Kidney capillary endothelial cell (primary cell): Measurements from ENCODE around the gene CEBPG.
A peak's percentile ranks its signal among the peaks of the same experiment; 100 is the strongest.

ENCODE experiments used
- DNase-seq: peaks from one replicate; pipeline ENCODE4 v3.0.0-alpha.2; 2018; ENCODE audit warnings: low spot score

CEBPG gene

DNA sequence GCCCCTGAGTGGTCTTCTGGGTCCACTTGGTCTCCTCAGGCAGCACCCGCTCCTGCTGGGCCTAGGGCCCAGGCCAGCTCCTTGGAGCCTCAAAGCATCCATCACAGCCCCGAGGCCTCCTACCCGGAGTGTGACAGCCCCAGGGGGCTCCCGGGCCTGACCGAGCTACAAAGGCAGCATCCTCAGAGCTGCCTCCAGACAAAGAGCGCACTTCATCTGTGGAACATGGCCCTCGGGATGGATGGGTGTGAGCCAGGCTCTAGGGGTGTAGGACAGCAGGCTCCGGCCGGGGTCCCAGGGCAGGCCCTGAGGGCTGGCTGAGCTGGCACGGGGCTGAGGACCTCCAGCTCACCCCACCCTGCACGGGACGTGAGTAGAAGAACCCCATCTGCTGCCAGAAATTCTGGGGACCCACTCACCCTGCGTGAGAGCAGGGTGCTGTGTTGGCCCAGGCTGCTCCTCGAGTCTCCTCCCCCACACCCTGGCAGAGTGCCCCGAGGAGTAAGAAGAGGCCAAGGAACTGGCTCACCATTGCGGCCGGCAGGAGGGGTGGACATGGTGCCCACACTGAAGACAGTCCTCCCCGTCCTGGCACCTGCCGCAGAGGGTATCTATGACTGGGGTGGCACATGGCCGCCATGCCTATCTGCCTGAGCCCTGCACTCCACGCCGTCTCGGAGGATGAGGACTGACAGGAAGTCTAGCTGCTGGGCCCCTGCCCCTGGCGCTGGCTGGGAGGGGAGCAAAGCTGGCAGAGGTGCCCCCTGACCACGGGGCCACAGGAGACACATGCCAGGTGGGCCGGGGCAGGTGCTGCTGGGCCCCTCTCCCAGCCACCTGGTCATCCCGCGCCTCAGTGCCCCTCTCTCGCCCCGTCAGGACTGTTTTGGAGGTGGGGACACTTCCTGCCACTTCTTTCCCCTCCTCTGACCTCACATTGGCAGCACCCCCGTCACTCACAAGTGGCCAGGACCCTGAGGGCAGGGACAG is 22.3 kb downstream of the CEBPG start:
- DNase-seq, result no peak

DNA sequence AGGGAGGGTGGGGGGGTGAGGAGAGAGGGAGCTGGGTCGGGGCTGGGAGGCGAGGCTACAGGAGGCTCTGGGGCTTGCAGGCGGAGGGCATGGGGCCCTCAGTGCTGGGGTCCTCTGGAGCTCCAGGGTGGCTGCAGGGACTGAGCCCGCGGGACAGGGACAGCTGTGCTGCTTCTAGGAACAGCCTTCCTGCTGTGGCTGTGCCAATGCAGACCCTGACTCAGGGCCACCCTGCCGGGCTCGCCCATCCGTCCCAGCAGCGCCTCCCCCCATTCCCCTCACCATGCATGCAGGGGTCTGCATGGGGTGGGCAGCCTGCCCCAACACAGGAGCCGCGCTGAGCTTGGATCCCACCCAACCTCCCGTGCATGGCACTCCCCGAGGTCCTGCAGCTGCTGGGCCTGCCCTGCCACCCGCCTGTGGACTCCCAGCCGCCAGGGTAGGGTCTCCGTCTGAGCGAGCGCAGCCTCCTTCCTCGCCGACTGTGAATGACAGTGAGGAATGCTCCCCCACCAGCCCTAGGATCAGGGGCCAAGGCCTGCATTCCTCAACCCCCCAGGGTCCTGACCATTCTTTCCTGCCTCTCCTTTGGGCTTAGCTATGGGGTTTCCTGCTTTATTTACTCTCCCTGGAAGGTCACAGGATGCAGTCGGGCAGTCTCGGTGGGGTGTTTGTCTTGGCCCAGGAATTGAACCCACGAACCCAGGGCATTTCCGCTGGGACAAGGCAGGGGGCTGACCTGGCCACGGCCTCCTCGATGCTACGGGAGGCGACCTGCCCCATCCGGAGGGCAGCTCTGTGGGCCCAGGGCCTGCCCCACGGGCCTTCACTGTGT is 23.4 kb downstream of the CEBPG start:
- DNase-seq, result peak; percentile 82

DNA sequence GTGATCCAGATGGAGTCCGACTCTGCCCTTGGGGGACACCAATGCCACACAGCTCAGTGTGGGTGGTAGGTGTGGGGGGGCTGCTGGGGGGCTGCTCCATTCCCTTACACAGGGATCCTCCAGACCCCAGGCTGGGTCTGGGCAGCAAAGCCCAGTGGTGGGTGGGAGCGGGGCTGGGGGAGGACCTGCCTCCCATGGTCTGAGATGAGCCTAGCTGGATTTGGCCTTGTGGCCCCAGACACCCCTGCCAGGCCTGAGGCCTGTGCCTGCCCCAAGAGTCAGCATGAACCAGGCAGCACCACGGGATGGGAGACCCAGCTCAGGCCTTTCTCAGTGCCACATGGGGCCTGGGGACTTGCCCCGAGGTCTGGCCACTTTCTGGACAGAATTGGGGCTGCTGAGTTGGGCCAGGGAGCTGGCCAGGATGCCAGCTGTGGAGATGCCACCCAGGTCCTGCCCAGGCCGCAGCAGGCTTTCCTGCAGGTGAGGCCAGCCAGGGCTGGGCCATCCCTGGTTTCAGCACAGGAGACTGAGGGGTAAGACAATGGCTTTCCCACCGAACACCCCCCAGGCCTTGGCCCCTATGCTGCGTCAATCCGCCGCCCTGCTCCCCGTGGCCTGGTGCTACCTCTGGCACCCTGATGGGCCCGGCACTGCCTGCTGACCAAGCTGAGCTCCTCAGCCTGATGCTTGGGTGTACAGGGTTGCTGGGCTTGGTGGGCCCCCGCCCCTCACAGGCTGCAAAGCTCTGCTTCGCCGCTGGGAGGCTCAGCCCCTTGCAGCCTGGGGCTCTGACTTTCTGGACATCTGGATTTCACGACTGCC is 24.2 kb downstream of the CEBPG start:
- DNase-seq, result no peak

DNA sequence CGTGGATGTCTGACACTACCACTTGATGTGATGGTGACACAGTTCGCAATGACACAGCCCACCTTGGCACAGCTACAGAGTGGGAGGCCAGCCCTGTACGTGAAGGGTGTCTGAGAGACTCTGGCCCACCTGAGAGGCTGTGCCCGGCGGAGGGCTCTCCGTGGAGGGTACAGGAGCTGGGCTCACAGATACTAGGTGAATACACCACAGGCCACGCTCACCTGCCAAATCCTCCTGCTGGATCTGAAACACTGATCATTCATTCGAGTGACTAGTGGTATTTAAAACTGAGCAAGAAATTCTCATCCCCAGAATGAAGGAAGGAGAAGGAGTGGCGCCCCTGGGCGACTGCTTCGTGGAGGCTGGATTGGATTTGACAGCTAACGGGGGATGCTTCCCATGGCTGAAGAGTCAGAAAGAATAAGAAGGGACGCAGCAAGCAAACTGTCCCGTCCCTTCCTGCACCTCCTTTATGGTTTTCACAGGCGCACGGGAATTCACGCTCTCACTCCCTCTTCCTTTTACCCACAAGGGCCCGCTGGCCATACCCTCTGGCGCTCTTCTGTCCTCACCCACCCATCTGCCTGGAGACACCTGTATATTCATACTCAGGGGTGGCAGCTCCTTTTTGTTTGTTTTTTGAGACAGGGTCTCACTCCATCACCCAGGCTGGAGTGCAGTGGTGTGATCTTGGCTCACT is 25.0 kb downstream of the CEBPG start:
- DNase-seq, result no peak

DNA sequence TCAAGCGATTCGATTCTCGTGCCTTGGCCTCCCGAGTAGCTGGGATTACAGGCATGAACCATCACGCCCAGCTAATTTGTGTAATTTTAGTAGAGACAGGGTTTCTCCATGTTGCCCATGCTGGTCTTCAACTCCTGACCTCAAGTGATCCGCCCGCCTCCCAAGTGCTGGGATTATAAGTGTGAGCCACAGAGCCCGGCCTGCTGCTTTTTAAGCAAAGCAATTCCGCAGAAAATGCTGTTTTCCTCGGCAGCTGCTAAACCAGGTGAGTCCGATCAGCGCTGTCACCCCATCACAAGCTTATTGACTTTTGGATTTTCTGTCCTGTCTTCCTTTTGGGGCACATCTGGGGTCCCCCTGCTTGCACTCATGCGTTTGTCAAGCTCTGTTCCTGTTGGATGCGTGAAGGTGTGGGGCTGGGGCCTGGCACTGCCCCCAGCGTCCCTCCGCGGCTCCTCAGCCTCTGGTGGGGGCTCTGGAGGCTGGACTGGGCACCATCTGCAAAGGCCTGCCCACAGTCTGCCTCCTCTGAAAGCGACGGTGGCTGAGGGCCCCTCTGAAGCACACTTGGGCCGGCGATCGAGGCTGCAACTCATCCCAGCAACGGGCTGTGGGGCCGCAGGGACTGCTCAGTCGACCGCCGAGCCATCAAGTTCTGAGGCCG is 25.7 kb downstream of the CEBPG start:
- DNase-seq, result no peak

DNA sequence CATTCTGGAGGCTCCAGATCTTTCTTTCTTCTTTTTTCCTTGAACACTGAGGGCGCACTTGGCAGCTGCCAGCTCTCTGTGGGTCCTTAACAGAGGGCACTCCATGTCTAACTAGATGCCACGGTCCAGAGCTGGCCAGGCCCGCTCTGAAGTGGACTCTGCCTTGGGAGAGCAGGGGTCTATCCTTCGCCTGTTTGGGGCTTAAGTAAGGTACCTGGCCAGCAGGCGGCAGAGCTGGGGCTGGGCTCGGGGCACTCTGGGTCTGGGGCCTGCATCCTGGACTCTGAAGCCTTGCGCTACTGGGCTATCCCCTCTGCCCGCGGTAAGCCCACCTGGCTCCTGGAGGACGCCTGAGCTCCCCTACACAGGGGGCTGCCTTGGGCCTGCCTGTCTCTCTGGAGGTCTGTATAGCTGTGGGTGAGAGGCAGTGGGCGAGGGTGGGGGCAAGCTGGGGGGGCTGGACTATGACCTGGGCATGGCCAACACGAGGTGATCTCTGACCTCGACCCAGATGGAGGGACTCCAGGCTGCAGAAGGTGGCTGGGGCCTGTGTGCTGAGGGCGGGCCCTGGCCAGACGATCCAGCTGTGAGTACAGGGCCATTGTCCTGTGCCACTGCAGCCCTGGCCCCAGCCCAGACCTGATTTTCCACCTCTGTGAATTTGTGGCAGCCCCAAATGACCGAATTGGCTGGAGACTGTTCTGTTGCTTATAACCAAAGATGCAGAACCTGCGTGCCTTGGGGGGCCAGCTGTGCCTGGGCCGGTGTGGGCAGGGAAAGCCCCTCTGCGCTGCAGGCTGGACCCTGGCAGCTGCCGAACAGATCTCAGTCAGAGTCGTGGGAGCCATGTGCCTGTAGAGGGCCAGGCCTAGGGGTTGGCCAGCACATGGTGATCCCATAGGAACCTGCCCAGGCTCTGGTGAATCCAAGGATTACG is 26.5 kb downstream of the CEBPG start:
- no peak for DNase-seq

DNA sequence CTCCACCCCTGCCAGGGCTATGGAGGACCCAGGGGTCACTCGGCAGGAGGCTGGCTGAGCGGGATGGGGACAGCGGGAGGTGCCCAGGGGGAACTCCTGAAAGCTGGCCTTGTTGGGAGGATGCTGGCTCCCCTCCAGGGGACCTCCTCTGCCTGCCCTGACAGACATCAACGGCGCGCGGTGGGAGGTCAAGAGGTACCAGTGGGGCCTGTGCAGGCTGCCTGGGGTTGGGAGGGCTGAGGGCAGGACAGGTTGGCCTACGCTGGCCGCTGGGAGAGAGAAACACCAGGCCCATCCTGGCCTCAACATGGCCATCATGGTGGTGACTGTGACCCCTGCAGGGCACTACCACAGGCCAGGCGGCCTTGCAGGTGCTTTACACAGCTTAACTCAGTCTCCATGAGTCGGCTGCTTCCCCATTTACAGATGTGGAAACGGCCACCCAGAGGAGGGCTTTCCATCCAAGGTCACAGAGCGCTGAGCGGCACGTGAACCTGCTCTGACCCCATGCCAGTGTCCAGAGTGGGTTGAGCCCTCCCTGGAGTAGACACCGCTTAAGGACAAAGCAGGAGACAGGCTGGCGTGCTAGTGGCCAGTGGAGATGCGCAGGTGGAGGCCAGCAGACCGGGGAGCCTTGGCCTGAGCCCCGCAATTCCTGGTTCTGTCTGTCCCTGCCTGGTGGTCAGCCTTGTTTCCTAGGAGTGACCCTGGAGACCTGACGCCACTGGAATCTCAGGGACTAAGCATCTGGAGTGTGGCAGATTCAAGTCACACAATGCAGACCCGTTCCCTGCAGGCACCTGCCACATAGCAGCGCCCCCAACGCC is 27.6 kb downstream of the CEBPG start:
- no peak for DNase-seq

DNA sequence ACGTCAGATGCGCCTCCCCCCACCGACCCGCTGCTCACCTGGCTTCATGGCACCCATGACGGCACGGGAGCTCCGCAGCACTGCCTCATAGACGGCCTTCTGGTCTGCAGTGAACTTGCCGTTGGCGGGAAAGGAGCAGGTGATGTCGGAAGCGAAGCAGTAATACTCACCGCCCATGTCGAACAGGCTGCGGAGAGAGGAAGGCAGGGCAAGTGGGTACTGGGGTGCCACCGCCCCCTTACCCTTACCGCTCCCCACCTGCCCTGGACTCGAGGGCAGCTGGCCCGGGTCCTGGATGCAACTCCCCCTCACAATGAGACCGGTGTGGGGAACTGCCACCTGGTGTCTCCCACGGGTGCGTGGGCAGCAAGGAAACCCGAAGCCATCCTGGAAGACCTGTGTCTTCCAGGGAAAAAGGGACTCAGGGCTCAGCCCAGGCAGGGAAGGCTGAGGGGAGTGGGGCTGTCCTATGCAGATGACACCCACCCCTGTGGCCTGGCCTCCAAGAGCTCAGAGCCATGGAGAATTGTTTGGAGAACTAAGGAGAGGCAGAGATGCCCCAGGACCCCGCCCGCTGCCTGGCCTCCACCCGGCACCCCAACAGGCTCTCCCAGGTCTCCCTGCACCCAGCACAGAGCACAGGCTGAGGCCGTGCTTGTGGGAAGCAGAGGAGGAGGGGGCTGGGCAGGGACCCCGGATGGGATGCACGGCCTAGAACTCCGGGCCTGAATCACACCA is 28.3 kb downstream of the CEBPG start:
- DNase-seq, result no peak

DNA sequence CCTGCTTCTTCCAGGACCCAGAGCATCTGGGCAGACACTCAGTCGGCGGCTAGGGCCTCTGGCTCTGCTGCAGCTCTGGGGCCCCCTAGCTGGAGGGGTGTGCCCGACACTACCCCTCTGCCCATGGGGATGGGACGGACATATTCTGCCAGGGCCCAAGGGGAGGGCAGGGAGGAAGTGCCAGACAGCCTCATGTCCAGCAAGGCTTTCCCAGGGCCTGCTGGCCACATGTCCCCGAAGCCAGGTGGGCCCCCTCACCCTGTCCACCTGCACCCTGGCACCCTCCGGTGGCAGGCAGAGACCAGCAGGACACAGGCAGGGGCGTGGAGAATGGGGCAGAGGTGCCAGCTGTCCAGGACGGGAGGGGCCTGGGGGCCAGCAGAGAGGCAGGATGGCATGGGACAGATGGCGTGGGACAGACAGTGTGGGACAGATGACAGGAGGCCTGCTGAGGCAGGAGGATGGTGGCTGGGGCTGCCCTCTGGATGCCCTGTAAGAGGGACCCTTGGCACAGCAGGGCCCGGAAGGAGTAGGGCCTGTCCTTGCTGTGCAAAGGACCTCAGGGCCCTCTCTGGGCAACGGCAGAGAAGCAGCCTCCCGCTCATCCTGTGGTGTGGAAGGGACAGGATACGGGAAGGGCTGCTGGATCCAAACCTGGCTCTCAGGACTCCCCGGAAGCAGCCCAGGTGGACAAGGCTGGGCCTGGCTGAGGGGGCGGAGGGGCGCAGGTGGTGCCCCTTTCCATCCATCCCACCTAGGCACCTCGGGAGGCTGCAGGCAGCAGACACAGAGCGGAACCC is 29.1 kb downstream of the CEBPG start:
- DNase-seq, result no peak

DNA sequence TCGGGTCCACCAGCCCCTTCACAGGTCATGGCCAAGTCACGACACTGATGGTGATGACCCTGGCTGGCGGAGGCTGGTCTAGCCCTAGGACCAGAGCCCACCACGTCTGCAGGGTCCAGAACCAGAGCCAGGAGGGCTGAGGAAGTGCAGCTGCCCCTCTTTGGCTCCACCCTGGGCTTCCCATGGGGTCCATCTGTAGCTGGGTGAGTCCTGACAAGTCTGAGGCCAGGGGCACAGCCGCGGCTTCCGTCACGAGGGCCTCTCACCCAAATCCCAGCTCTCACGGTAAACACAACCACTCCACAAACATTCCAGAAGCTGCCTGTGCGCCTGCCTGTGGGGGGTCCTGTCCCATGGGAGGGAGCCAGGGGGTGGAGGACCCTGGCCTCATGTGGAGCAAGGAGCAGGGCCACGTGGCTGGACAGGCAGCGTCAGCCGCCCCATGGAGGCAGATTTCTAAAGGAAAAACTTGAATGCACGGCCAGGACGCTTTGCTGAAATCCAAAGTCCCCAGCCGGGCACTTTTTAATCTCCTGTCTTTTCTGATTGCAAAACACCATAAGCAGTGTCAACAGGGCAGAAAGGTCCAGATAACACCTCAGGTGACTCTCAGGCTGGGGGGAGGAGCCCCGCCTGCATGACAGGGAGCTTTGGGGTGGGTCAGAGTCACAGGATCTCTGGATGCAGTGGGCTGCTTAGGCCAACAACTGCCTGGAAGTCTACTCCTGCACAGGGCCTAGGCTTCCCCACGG is 29.9 kb downstream of the CEBPG start:
- no peak for DNase-seq

DNA sequence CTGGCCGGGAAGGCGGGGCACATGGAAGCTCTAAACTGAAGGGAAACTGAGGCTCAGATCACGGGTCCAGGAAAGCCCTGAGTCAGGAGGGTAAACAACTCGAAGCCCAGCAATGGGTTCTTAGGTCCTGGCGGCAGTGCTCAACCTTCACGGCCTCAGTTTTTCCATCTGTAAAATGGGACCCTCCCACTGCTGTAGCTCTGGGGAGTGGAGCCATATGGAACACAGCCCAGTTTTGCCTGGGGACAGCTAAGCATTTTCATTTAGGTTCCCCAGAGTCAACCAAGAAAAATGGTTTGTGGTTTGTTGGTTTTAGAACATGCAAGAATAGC is 30.4 kb downstream of the CEBPG start:
- DNase-seq, result no peak

DNA sequence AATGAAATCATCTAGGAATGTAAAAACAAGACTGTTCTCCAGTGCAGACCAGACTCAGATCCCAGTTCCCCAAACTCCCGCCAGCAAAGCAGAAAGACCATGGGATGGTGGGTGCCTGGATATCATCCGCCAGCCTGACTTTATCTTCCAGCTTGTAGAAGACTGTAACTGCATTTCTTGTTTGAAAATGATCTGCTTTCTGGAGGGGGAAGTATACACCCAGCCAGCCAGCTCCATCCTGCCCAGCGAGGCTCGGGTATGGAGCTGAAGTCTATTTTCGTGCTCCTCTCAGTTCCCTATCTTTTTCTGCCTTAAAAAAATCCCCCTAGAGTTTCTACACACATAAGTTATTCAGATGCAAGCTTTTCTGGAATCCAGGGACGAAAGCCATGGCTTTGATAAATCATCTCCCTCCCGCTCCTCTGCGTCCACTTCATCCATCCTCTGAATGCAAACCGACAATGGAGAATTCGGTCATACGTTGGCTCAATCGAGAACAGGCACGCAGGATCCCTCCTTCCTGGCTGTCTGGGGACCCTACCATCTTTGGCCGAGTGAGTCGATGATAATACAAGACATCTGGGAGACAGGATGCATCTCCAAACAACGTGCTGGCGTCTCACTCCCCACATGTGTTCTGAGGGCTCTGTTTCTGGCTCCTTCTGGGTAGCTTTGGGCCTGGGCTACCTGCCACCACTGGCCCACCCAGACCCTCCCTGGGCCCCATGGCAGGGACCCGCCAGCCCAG is 31.2 kb downstream of the CEBPG start:
- no peak for DNase-seq

DNA sequence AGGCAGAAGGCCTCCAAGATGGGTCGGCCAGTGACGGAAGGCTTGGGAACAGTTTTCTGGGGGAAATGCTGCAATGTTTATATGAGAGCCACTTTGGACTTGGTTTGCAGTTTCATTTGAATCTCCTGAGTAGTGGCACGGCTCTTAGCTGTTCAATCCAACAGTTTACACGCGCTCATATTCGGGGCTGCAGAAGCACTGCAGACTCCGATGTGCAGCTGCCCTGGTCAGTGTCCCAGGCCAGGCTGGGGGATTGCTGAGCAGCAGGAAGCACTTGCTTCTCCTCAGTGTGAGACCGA is 31.7 kb downstream of the CEBPG start:
- DNase-seq, result no peak

DNA sequence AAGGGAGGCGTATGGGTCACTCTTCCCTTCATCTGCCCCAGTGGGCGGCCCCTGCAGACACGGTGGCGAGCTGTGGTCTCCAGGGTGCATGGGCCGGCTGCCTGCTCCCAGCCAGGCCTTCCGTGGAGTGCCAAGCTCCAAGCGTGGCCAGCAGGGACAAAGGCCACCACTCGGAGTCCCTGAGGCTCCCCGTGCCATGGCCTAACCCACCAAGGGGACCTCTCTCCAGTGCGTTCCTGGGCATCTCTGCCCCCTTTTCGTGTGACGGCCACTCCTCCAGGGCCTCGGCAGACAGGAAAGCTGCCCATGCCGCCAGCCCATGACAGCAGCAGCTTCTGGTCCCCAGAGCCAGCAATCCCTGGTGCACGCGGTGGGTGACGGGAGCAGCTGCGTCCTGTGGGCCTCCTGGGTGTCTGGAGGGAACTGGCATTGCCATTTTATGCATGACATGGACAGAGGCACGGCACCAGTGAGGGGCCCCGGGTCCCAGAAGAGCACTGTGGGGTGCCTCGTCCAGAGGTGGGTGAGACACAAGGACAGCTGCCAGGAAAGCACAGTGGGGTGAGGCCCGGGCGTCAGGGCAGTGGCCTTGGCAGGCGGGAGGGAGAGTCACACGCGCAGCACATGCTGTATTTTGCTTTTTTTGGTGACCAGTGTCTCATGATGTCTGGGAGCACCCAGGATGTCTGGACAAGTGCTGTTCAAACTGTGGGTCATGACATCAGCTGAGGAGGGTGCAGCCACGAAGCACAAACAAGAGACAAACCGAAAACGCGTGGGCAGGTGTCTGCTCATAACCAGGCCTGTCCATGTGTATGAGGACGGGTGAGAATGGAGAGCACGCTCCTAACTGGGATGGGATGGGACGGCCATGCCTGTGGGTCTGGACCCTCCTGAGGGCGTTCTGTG is 32.3 kb downstream of the CEBPG start:
- no peak for DNase-seq

DNA sequence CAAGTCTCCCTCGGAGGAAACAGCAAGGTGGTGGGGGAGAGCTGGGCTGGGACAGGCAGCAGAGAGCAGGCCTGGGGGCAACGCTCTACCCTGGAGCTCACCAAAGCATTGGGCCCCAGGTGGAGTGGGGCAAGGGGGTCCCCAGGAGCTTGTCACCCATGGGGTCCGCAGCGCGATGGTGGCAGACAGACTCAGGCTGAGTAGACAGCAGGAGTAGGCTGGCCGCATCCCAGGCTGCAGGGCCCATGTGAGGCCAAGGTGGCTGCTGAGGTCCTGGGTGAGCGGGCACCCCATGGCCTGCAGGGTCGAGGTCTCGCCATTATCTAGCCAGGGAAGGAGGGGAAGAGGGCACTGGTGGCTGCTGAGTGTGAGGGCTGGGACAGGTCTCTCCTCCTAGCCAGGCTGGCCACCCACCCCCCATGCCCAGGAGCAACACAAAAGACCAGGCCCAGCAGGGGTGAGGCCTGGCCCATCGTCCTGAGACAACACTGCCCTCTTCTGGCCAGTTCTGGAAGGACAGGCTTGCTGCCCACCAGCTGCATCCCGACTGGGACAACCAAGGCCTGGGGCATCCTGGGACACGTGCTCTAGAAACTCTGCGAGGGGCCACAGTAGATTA is 33.1 kb downstream of the CEBPG start:
- peak; percentile 59 for DNase-seq
